NCI-H526 (cell line): ENCODE results near the gene PARP2.

Experiments
- DNase-seq, 2 experiments: peaks; one replicate each; lab custom pipeline; 2025; lab: John Stamatoyannopoulos, UW

Gene PARP2

DNA sequence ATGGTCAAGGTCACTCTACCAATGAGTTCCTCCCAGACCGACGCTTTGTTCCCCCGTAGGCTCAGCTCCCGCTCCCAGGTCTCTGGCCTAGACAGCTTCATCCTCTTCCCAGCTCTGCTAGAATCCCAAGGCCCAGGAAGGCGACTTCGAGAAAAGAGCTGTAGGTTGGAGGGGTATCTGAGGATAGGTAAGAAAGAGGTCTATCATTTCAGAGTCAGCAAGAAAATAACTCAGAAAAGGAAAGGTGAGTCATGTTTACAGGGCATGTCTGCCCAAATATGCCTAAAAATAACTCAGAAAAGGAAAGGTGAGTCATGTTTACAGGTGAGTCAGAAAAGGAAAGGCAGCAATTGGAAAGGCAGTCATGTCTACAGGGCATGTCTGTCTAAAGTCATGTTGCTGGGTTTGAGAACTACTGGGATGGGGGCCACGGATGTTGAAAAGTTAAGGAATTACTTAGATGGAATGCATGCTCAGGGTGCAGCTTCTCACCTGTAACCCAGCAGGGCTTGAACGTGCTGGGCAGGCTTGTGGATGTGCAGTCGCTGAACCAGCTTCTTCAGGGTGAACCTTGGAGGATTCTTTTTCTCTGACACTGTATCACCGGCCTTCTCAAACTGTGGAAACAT is 57.6 kb downstream of the PARP2 start:
- no peak for DNase-seq

DNA sequence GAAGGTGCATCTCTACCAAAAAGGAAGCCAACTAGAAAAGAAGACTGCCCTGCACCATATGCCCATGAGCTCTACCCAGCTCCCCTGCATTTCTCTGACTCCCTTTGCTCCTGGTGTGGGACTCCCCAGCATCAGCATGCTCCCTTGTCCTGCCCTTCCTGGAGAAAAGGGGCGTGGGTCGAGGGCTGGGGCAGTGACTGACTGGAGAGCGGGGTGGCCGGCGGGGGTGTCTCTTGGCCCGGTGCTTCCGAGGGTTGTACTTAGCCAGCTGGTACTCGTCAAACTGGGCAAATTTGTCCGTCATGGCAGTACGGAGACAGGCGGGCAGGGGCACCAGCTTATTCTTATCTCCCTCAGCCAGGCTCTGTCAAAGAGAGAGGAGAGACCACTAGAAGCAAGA is 60.1 kb downstream of the PARP2 start:
- DNase-seq, result no peak
